GM12878 (cell line): ENCODE results near the gene CD200R1. TPM values are rescaled to one million over a fixed set of nuclear protein-coding genes. Genes with fewer than 3 reads are reported as not detected.

Experiments used
- ATAC-seq: fragments of 200-7000 bp; cut with Tn5 transposase; 3 replicates; pipeline ENCODE4 v1.9.1; 2020; ENCODE audit warnings: mild to moderate bottlenecking, moderate library complexity
- BruUV-seq: library from RNA; stranded (reverse); fragments of 400-500 nt; replicated peaks from 2 replicates; lab custom pipeline; 2021; lab: Mats Ljungman, UMichigan
- CTCF ChIA-PET: fragments of 300-600 bp; sonication (Branson Sonifier 250); formaldehyde crosslinking; extraction: SDS; loops from one replicate; lab custom pipeline; 2021; ENCODE audit warnings: inconsistent platforms; lab: Yijun Ruan, JAX
- POLR2A ChIA-PET: fragments of 350-600 bp; formaldehyde crosslinking; extraction: SDS; loops from one replicate; lab custom pipeline; 2021; ENCODE audit warnings: inconsistent platforms; lab: Charles Lee
- RAD21 ChIA-PET: fragments of 300-600 bp; sonication (Branson Sonifier 250); formaldehyde crosslinking; loops from one replicate; lab custom pipeline; 2023; ENCODE audit warnings: antibody characterized with exemption; ENCODE audit not compliant: unreplicated experiment; lab: Charles Lee
- SMC1A ChIA-PET: fragments of 300-600 bp; sonication (Branson Sonifier 250); formaldehyde crosslinking; loops from one replicate; lab custom pipeline; 2023; ENCODE audit not compliant: unreplicated experiment, uncharacterized antibody; lab: Charles Lee
- DNase-seq: peaks from one replicate; pipeline ENCODE4 v3.0.0-alpha.2; 2011; ENCODE audit warnings: low read depth, low spot score
- FAIRE-seq: peaks from 3 replicates; lab custom pipeline; 2011; peaks lifted over from hg19 to GRCh38; lab: Jason Lieb, UNC
- H2AFZ ChIP-seq: 2 replicates; pipeline ENCODE4 v1.6.0; 2011; ENCODE audit warnings: low read depth, low read length, control low read depth; ENCODE audit not compliant: control insufficient read depth
- H3K27ac ChIP-seq: 2 replicates; pipeline ENCODE4 v1.5.1; 2011; ENCODE audit warnings: control low read depth; ENCODE audit not compliant: control insufficient read depth, insufficient read depth
- H3K27me3 ChIP-seq, 2 experiments: replicated peaks in 1 of 2; 2 replicates each; pipeline versions ENCODE4 v1.6.0 to v1.6.1; 2011; ENCODE audit warnings: low read length in 1 of 2; ENCODE audit not compliant: control insufficient read depth in 2 of 2, insufficient read depth in 2 of 2
- H3K36me3 ChIP-seq, 2 experiments: 2 replicates each; pipeline ENCODE4 v1.5.1; 2011; ENCODE audit warnings: low read length in 1 of 2; ENCODE audit not compliant: control insufficient read depth in 2 of 2, insufficient read depth in 2 of 2
- H3K4me1 ChIP-seq: 2 replicates; pipeline ENCODE4 v1.6.1; 2011; ENCODE audit warnings: mild to moderate bottlenecking, low read length, moderate library complexity, mixed read lengths; ENCODE audit not compliant: control insufficient read depth, insufficient read depth
- H3K4me2 ChIP-seq: 2 replicates; pipeline ENCODE4 v1.6.0; 2011; ENCODE audit warnings: control low read depth; ENCODE audit not compliant: control insufficient read depth, insufficient read depth
- H3K4me3 ChIP-seq: fragments of 200-600 bp; sonication (generic); 2 replicates; pipeline ENCODE4 v1.5.1; 2016
- H3K79me2 ChIP-seq: 2 replicates; pipeline ENCODE4 v1.6.0; 2011; ENCODE audit warnings: low read length; ENCODE audit not compliant: control insufficient read depth, insufficient read depth
- H3K9ac ChIP-seq: 2 replicates; pipeline ENCODE4 v1.8.0; 2011; ENCODE audit warnings: low read length, control low read depth, mixed read lengths; ENCODE audit not compliant: control insufficient read depth, insufficient read depth
- H3K9me3 ChIP-seq: replicated peaks from 3 replicates; pipeline ENCODE4 v1.5.1; 2011; ENCODE audit warnings: mild to moderate bottlenecking, low read length; ENCODE audit not compliant: control insufficient read depth, insufficient read depth
- H4K20me1 ChIP-seq: 2 replicates; pipeline ENCODE4 v1.6.0; 2011; ENCODE audit not compliant: control insufficient read depth, insufficient read depth
- ATF7 ChIP-seq: fragments of 450-650 bp; IDR thresholded peaks from 2 replicates; pipeline ENCODE4 v1.6.1; 2016; ENCODE audit warnings: low read depth, mild to moderate bottlenecking
- BACH1 ChIP-seq: fragments of 450-650 bp; IDR thresholded peaks from 2 replicates; pipeline ENCODE4 v1.6.1; 2017; ENCODE audit warnings: mild to moderate bottlenecking, borderline replicate concordance
- BRCA1 ChIP-seq: IDR thresholded peaks from 2 replicates; pipeline ENCODE4 v1.6.1; 2011; ENCODE audit warnings: low read depth, low read length, improper control_type of control experiment
- CREB1 ChIP-seq: IDR thresholded peaks from 2 replicates; pipeline ENCODE4 v1.6.1; 2012; ENCODE audit warnings: low read depth, mild to moderate bottlenecking, inconsistent platforms
- EP300 ChIP-seq, 2 experiments: fragments of 150-350 bp in 1 of 2; IDR thresholded peaks; 2 replicates each; pipeline ENCODE4 v1.6.1; 2011 to 2012; ENCODE audit warnings: low read depth in 2 of 2, low read length in 2 of 2, borderline replicate concordance in 1 of 2, improper control_type of control experiment in 1 of 2, inconsistent platforms in 1 of 2; ENCODE audit not compliant: control insufficient read depth in 1 of 2
- EZH2 ChIP-seq: IDR thresholded peaks from 2 replicates; pipeline ENCODE4 v1.6.1; 2012; ENCODE audit warnings: low read depth, mild to moderate bottlenecking, control low read depth, inconsistent platforms, low read length, borderline replicate concordance; ENCODE audit not compliant: control insufficient read depth
- FOXM1 ChIP-seq: IDR thresholded peaks from 2 replicates; pipeline ENCODE4 v1.6.1; 2012; ENCODE audit warnings: low read depth, mild to moderate bottlenecking, inconsistent platforms, low read length, moderate library complexity
- HCFC1 ChIP-seq: fragments of 150-350 bp; IDR thresholded peaks from 2 replicates; pipeline ENCODE4 v1.6.1; 2014; ENCODE audit warnings: low read length
- KAT2A ChIP-seq: conservative IDR thresholded peaks from 2 replicates; pipeline ENCODE4 v1.6.1; 2011; ENCODE audit warnings: low read depth, low read length; ENCODE audit not compliant: control insufficient read depth
- RAD21 ChIP-seq: IDR thresholded peaks from 2 replicates; pipeline ENCODE4 v1.6.1; 2011; ENCODE audit warnings: mild to moderate bottlenecking, low read depth, low read length, moderate library complexity; ENCODE audit not compliant: insufficient read depth
- RB1 ChIP-seq: fragments of 450-650 bp; formaldehyde crosslinking; IDR thresholded peaks from 2 replicates; pipeline ENCODE4 v1.6.1; 2017; ENCODE audit warnings: mild to moderate bottlenecking, borderline replicate concordance
- SRF ChIP-seq, 2 experiments: IDR thresholded peaks; 2 replicates each; pipeline ENCODE4 v1.6.1; 2011; ENCODE audit warnings: low read depth in 2 of 2, low read length in 2 of 2, mild to moderate bottlenecking in 1 of 2, moderate library complexity in 1 of 2
- STAT1 ChIP-seq: fragments of 450-650 bp; conservative IDR thresholded peaks from 2 replicates; pipeline ENCODE4 v1.6.1; 2014; ENCODE audit warnings: antibody characterized with exemption, mild to moderate bottlenecking
- STAT3 ChIP-seq: IDR thresholded peaks from 2 replicates; pipeline ENCODE4 v1.6.1; 2011; ENCODE audit warnings: low read depth, low read length, improper control_type of control experiment
- TCF7 ChIP-seq: IDR thresholded peaks from 2 replicates; pipeline ENCODE4 v1.6.1; 2014; ENCODE audit warnings: antibody characterized with exemption, borderline replicate concordance
- ZSCAN29 ChIP-seq: fragments of 450-650 bp; IDR thresholded peaks from 2 replicates; pipeline ENCODE4 v1.6.1; 2017; ENCODE audit warnings: mild to moderate bottlenecking, moderate library complexity
- WGBS: methylation state at CpG from one replicate; pipeline ENCODE4 v1.1.6; 2016; ENCODE audit warnings: low lambda C conversion rate; ENCODE audit not compliant: insufficient replicate concordance, insufficient coverage; ENCODE audit errors: missing lambda C conversion rate; 5-methylcytosine and 5-hydroxymethylcytosine counted together
- in situ Hi-C: fragments of 300-500 bp; cut with MboI; formaldehyde crosslinking; loops from 9 replicates; pipeline ENCODE4 v1.14.3; 2018; ENCODE audit warnings: mixed read lengths
- intact Hi-C: fragments of 100-400 bp; cut with micrococcal nuclease; formaldehyde crosslinking; loops from one replicate; pipeline ENCODE4 v1.14.2; 2022; ENCODE audit not compliant: unreplicated experiment
- polyA plus RNA-seq, 11 experiments: library from polyadenylated mRNA; depleted of rRNA in 4 of 11; unstranded in 6 of 11; stranded (reverse) in 5 of 11; fragments of >200 nt; fragmentation: Nextera tagmentation in 4 of 11; fragmentation: Illumina TruSeq in 1 of 11; extraction: Ambion mirVana in 4 of 11; extraction: Trizol in 1 of 11; gene quantifications; 1 replicate in 1 of 11; 2 replicates in 10 of 11; pipeline versions ENCODE4 v1.2.1 to v1.2.3, GENCODE V29; 2011 to 2016; ENCODE audit warnings: inconsistent platforms in 2 of 11, missing spikeins in 2 of 11, low read depth in 1 of 11
- total RNA-seq, 4 experiments: library from RNA; depleted of rRNA in 3 of 4; stranded (reverse); fragments of >200 nt in 3 of 4; fragmentation: Illumina TruSeq in 1 of 4; extraction: Trizol in 1 of 4; gene quantifications; 2 replicates each; pipeline versions ENCODE4 v1.2.1 to v1.2.3, GENCODE V29; 2013 to 2021
- TF ChIP-seq, protein P1 (sequence below): fragments of 450-650 bp; IDR thresholded peaks from 2 replicates; pipeline ENCODE4 v1.6.1; 2014; ENCODE audit warnings: mild to moderate bottlenecking
- TF ChIP-seq, protein P2 (sequence below): IDR thresholded peaks from 2 replicates; pipeline ENCODE4 v1.6.1; 2011; ENCODE audit warnings: low read depth, mild to moderate bottlenecking, low read length, moderate library complexity, borderline replicate concordance; ENCODE audit errors: extremely low read depth
- TF ChIP-seq, protein P3 (sequence below): fragments of 150-350 bp; IDR thresholded peaks from 2 replicates; pipeline ENCODE4 v1.6.1; 2014; ENCODE audit warnings: mild to moderate bottlenecking, low read depth, low read length

Gene CD200R1
- total and polyA plus RNA-seq, 10 of the 15 experiments (the other 5 are each of a cell fraction or from before 2014, with no cell fraction given), result 0.15 to 1.1 (median 0.88) TPM

DNA sequence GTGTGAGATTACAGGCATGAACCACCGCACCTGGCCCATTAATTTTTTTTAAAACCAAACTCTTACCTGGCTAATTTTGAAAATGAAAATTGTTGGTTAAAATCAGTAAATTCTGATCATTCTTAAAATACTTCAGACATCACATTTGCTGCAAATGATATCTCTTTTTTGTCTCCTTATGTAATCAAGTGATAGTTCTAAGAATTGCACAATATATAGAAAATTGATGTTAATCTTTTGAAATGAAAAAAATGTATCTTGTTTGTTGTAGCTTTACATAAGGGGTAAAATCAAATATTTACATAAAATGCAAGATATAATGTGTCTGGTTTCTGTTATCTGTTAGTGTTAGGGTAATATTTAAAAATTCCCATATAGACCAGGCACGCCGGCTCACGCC lies 20.9 kb upstream of the CD200R1 start (continued):
- TF ChIP-seq, protein P1, sequence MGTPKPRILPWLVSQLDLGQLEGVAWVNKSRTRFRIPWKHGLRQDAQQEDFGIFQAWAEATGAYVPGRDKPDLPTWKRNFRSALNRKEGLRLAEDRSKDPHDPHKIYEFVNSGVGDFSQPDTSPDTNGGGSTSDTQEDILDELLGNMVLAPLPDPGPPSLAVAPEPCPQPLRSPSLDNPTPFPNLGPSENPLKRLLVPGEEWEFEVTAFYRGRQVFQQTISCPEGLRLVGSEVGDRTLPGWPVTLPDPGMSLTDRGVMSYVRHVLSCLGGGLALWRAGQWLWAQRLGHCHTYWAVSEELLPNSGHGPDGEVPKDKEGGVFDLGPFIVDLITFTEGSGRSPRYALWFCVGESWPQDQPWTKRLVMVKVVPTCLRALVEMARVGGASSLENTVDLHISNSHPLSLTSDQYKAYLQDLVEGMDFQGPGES, result no peak
- TF ChIP-seq BRCA1, result no peak
- no peak for TF ChIP-seq ZSCAN29
- TF ChIP-seq, protein P2, sequence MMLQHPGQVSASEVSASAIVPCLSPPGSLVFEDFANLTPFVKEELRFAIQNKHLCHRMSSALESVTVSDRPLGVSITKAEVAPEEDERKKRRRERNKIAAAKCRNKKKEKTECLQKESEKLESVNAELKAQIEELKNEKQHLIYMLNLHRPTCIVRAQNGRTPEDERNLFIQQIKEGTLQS, result no peak
- no peak for TF ChIP-seq RB1
- no peak for TF ChIP-seq EP300 (IDR thresholded peaks at IDR 0.05; ENCODE audit: borderline replicate concordance in 1 of 2, control insufficient read depth in 1 of 2, low read depth in 2 of 2, low read length in 2 of 2)
- TF ChIP-seq FOXM1, result no peak

DNA sequence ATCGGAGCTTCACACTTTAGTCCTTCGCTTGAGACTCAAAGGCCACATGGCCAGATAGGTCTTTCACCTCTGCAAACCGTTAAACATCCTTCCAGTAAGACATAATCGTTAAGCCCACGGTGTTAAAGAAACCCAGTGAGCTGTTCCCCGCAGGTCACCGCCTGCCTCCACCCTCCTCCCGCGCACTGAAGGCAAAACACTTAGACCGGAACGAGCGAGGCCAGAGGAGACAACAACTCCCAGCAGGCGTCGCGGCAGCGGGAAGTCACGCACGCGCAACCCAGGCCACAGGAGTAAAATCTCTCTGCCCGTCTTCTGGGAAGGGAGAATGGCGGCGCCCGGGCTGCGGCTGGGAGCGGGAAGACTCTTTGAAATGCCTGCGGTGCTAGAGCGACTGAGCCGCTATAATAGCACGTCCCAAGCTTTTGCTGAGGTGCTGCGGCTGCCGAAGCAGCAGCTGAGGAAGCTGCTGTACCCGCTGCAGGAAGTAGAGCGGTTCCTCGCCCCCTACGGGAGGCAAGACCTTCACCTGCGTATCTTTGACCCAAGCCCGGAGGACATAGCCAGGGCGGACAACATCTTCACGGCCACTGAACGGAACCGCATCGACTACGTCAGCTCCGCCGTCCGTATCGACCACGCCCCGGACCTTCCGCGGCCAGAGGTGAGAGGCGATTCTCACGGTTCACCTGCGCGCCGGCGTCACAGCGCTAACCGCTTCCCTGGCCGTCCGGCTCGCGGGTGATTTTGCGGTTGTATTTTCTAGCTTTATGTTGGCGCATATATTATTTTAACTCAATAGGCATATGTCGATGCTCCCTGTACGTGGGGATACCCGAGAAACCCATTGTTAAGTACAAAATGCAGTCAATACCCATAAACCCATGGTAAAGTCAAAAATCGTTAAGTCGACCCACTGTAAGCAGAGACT lies 16.0 kb upstream of the CD200R1 start, which contains the start of gene GTPBP8:
Gene GTPBP8 (plus strand): TSS at position 313 of the 931 bp plus-strand sequence. CDS start 16 bp downstream, at position 329.
- Histone ChIP-seq H3K27me3 (no peaks in the 10 kb centered on the region), H3K79me2 (peaks cover 24% of the 10 kb centered on the region), H3K9ac (peak within 1 kb of the TSS; percentile 94), H3K9me3 (no peaks in the 10 kb centered on the region), H3K4me2 (peak within 1 kb of the TSS; percentile 69), H3K36me3 (no peaks in the 10 kb centered on the region), H3K4me3 (peak within 1 kb of the TSS; percentile 69), H4K20me1 (no peaks in the 10 kb centered on the region), H3K27ac (peak within 1 kb of the TSS; percentile 90), H2AFZ (peak within 1 kb of the TSS; percentile 99), H3K4me1 (peaks cover 6% of the 10 kb centered on the region)
- RAD21 ChIA-PET, result interaction anchor here (0.5 to 3.3 kb wide), 11 partner anchors 10 to 694 kb away, joined by 3 to 24 read pairs (median 4); a partner anchor contains a TSS
- ATAC-seq (peak; percentile 94), FAIRE-seq (peak; percentile 95), DNase-seq (peak; percentile 69)
- CTCF ChIA-PET, result interaction anchor here (0.7 to 5.3 kb wide), 6 partner anchors 10 to 257 kb away, joined by 3 to 39 read pairs (median 5); no protein-coding TSS in a partner anchor
- POLR2A ChIA-PET, result interaction anchor here (1.4 to 3.1 kb wide), 4 partner anchors 10 to 28 kb away, joined by 4 to 21 read pairs (median 12); a partner anchor contains a TSS
- in situ Hi-C loops, result no loop called here
- BruUV-seq, result TSS peak; percentile 92
- intact Hi-C loops, result loop anchor here (2.0 kb wide), 1 partner anchor 28 kb away; a partner anchor contains a TSS
- SMC1A ChIA-PET, result interaction anchor here (1.0 to 3.9 kb wide), 13 partner anchors 10 to 408 kb away, joined by 3 to 25 read pairs (median 5); a partner anchor contains a TSS
- 2% methylated on average over 70 of the region's 70 CpGs for WGBS
- TF ChIP-seq ATF7 (peak; percentile 67), BACH1 (peak; percentile 67), STAT3 (no peak), SRF (IDR thresholded peaks at IDR 0.05; ENCODE audit: low read depth in 2 of 2, low read length in 2 of 2) (0 out of 4 replicates have a peak, but pooled peaks of 1 of the 2 experiments have one; percentile 1), EZH2 (no peak), KAT2A (no peak), TCF7 (no peak), CREB1 (peak; percentile 85), STAT1 (no peak), HCFC1 (peak; percentile 67), RAD21 (no peak)
- TF ChIP-seq, protein P3, sequence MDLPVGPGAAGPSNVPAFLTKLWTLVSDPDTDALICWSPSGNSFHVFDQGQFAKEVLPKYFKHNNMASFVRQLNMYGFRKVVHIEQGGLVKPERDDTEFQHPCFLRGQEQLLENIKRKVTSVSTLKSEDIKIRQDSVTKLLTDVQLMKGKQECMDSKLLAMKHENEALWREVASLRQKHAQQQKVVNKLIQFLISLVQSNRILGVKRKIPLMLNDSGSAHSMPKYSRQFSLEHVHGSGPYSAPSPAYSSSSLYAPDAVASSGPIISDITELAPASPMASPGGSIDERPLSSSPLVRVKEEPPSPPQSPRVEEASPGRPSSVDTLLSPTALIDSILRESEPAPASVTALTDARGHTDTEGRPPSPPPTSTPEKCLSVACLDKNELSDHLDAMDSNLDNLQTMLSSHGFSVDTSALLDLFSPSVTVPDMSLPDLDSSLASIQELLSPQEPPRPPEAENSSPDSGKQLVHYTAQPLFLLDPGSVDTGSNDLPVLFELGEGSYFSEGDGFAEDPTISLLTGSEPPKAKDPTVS, result no peak
